ENCODE data around the gene SUV39H2.
"Not testable (repeated sequence)": the region's sequence is repeated elsewhere in the genome, so short reads cannot be mapped to it uniquely, and the experiment has no call there.

Gene SUV39H2

GRCh38 chr10:14876764-14877163 is 1.9 kb upstream of the SUV39H2 start:
- no peak for DNase-seq

- peak; percentile 48 for DNase-seq
These were observed 660 bp downstream of the SUV39H2 start for GRCh38 chr10:14879124-14879927.

- DNase-seq = peak; percentile 3
These were observed 1.2 kb downstream of the SUV39H2 start for GRCh38 chr10:14879928-14880193.

- no peak for DNase-seq
These were observed 1.6 kb downstream of the SUV39H2 start for GRCh38 chr10:14880229-14880628.

GRCh38 chr10:14884082-14884481 is 5.4 kb downstream of the SUV39H2 start:
- DNase-seq = no peak

GRCh38 chr10:14889318-14889717 is 10.7 kb downstream of the SUV39H2 start:
- no peak for DNase-seq

GRCh38 chr10:14891151-14891550 is 12.5 kb downstream of the SUV39H2 start:
- DNase-seq = no peak

GRCh38 chr10:14904316-14904732 is 25.7 kb downstream of the SUV39H2 start:
- DNase-seq = peak; percentile 16

GRCh38 chr10:14904864-14905263 is 26.2 kb downstream of the SUV39H2 start:
- no peak for DNase-seq

GRCh38 chr10:14905890-14906289 is 27.2 kb downstream of the SUV39H2 start:
- DNase-seq = no peak

- no peak for DNase-seq
These were observed 28.1 kb downstream of the SUV39H2 start for GRCh38 chr10:14906765-14907164.

GRCh38 chr10:14907591-14907990 is 28.9 kb downstream of the SUV39H2 start:
- DNase-seq = not testable (repeated sequence)

- no peak for DNase-seq
These were observed 30.4 kb downstream of the SUV39H2 start for GRCh38 chr10:14909101-14909500.

- DNase-seq = no peak
These were observed 32.3 kb downstream of the SUV39H2 start for GRCh38 chr10:14910953-14911352.

- DNase-seq = no peak
These were observed 33.1 kb downstream of the SUV39H2 start for GRCh38 chr10:14911801-14912200.

- DNase-seq = no peak
These were observed 37.9 kb downstream of the SUV39H2 start for GRCh38 chr10:14916600-14916999.

GRCh38 chr10:14917827-14918226 is 39.2 kb downstream of the SUV39H2 start:
- no peak for DNase-seq

- no peak for DNase-seq
These were observed 40.3 kb downstream of the SUV39H2 start for GRCh38 chr10:14918964-14919363.

- no peak for DNase-seq
These were observed 45.3 kb downstream of the SUV39H2 start for GRCh38 chr10:14924013-14924412.

- no peak for DNase-seq
These were observed 46.6 kb downstream of the SUV39H2 start for GRCh38 chr10:14925268-14925667.

- DNase-seq = no peak
These were observed 47.4 kb downstream of the SUV39H2 start for GRCh38 chr10:14926061-14926470.

GRCh38 chr10:14926722-14927416 is 48.2 kb downstream of the SUV39H2 start:
- DNase-seq = no peak

GRCh38 chr10:14930610-14931009 is 51.9 kb downstream of the SUV39H2 start:
- DNase-seq = no peak

- no peak for DNase-seq
These were observed 57.9 kb downstream of the SUV39H2 start for GRCh38 chr10:14936584-14936983.

- not testable (repeated sequence) for DNase-seq
These were observed 60.3 kb downstream of the SUV39H2 start for GRCh38 chr10:14938971-14939370.

Data from NCI-H69 (cell line).